Measurements from ENCODE around the gene HMOX1. TPM values are rescaled to one million over a fixed set of nuclear protein-coding genes. Genes with fewer than 3 reads are reported as not detected.
A peak's percentile ranks its signal among the peaks of the same experiment; 100 is the strongest.

Gene HMOX1
- total and polyA plus RNA-seq, 2 of the 8 experiments (the other 6 are each of a cell fraction or from before 2014, with no cell fraction given) = 25.0 to 41.6 TPM

DNA sequence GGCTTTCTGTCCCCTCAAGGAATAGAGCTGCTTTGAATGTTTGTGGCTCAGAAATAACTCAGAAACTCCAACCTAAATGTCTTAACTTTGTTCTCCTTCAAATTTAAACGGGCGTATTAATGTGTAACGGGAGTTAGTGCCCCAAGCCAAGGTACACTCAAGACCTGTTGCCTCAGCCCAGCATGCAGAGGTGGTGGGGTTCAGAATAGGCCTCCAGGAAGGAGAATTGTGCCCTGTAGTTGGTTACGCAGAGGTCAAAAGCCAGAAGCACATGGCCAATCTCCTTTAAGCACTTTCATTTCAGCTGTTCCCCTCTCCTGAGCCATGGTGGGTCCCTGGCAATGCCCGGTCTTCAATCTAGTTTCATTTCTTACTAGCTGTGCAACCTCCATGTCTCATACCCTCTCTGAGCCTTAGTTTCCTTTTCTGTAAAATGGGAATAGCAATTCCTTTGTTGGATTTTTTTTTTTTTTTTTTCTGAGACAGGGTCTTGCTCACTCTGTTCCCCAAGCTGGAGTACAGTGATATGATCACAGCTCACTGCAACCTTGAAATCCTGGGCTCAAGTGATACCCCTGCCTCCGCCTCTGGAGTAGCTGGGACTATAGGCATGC is 4.2 kb downstream of the HMOX1 start:
- Histone ChIP-seq H3K9ac (replicated peaks in 1 of 4; ENCODE audit: extremely low read depth in 1 of 4, low read depth in 3 of 4, low read length in 3 of 4) (no peak overlapping the region), H3K4me3 (ENCODE audit: extremely low read depth in 1 of 4, insufficient read depth in 2 of 4, low read depth in 3 of 4, low read length in 4 of 4) (no peak overlapping the region), H3K79me1 (ENCODE audit: low read depth, low read length) (peaks cover 2% of the 10 kb centered on the region; the same call in 1 of the 2 replicates), H3K23ac (ENCODE audit: insufficient read length) (no peak overlapping the region), H3K14ac (ENCODE audit: insufficient read length) (no peak overlapping the region), H2BK5ac (ENCODE audit: low read depth, low read length) (no peak overlapping the region; the same call in 1 of the 2 replicates), H4K20me1 (replicated peaks in 1 of 2; ENCODE audit: control insufficient read depth in 1 of 2, insufficient read depth in 2 of 2, low read length in 2 of 2) (no peaks in the 10 kb centered on the region), H2AFZ (ENCODE audit: low read length) (no peak overlapping the region), H3K9me3 (ENCODE audit: insufficient read depth in 2 of 2, low read depth in 1 of 2, low read length in 1 of 2) (no peaks in the 10 kb centered on the region), H2BK120ac (replicated peaks; ENCODE audit: low read depth, low read length) (no peak overlapping the region), H3K27ac (ENCODE audit: low read depth, low read length) (no peak overlapping the region), H3K4me1 (replicated peaks in 1 of 4; ENCODE audit: control insufficient read depth in 3 of 4, insufficient read depth in 4 of 4, low read length in 3 of 4) (peaks cover 3 to 13% (median 10%) of the 10 kb centered on the region in 4 experiments), H2AK5ac (ENCODE audit: low read depth, low read length) (no peak overlapping the region), H4K91ac (replicated peaks; ENCODE audit: insufficient read length, low read length) (no peak overlapping the region), H3K27me3 (replicated peaks in 1 of 4; ENCODE audit: control insufficient read depth in 3 of 4, extremely low read depth in 1 of 4, insufficient read depth in 3 of 4, low read length in 3 of 4) (no peaks in the 10 kb centered on the region; a peak in 1 of 7 replicates), H3K18ac (ENCODE audit: extremely low read depth, low read length) (no peak overlapping the region), H2BK20ac (ENCODE audit: low read length) (no peak overlapping the region), H3K36me3 (ENCODE audit: control insufficient read depth in 2 of 4, insufficient read depth in 4 of 4, low read length in 3 of 4) (peaks cover 0 to 13% (median 2%) of the 10 kb centered on the region in 4 experiments; a peak in 2 of 8 replicates), H2BK15ac (ENCODE audit: low read length) (no peak overlapping the region), H4K5ac (ENCODE audit: insufficient read length, low read depth, low read length) (no peak overlapping the region), H3K79me2 (ENCODE audit: control insufficient read depth in 1 of 2, insufficient read depth in 2 of 2, low read length in 2 of 2) (peaks cover 0 to 4% of the 10 kb centered on the region in 2 experiments; a peak in 1 of 4 replicates), H2BK12ac (ENCODE audit: low read depth, low read length) (no peak overlapping the region), H3K23me2 (ENCODE audit: low read depth, low read length) (peaks cover 6% of the 10 kb centered on the region; the same call in 1 of the 2 replicates), H4K8ac (ENCODE audit: extremely low read depth, insufficient read depth, low read length) (peak overlapping the region; percentile 74; the same call in 1 of the 2 replicates), H3K56ac (replicated peaks; ENCODE audit: insufficient read length, low read depth, low read length) (no peak overlapping the region), H3K4ac (replicated peaks; ENCODE audit: insufficient read length, low read depth, low read length) (no peak overlapping the region), H3K4me2 (ENCODE audit: insufficient read depth in 1 of 2, low read depth in 2 of 2, low read length in 2 of 2) (no peak overlapping the region)
- DNase-seq (ENCODE audit: low read depth in 1 of 2, low spot score in 2 of 2) (no peak), FAIRE-seq (no peak)
- WGBS, 2 experiments (ENCODE audit: extremely low coverage in 1 of 2, insufficient coverage in 1 of 2, insufficient read length in 1 of 2, insufficient replicate concordance in 2 of 2, low coverage in 1 of 2, low lambda C conversion rate in 2 of 2, missing lambda C conversion rate in 1 of 2) = 97% methylated on average over 5 of the region's 6 CpGs; no CpG with 5 or more reads in 1 of the 2 experiments
- ChIA-PET CTCF (ENCODE audit: partially characterized antibody) (interaction anchor here (0.6 to 6.4 kb wide), 3 partner anchors 13 to 1233 kb away, joined by 4 to 39 read pairs (median 9); no protein-coding TSS in a partner anchor), POLR2A (ENCODE audit: partially characterized antibody) (interaction anchor here (1.6 to 57.4 kb wide), 2 partner anchors 9 to 30 kb away, joined by 5 to 1995 read pairs; partner anchors contain the start of gene MCM5)
- TF ChIP-seq RXRA (IDR thresholded peaks at IDR 0.05; ENCODE audit: insufficient read depth, low read depth, low read length) (no peak), CEBPB (IDR thresholded peaks at IDR 0.05; ENCODE audit: low read depth, low read length) (no peak), BRCA1 (IDR thresholded peaks at IDR 0.05; ENCODE audit: low read depth, low read length) (no peak), PHF8 (conservative IDR thresholded peaks at IDR 0.05; ENCODE audit: low read depth, low read length) (no peak), EGR1 (IDR thresholded peaks at IDR 0.05; ENCODE audit: borderline replicate concordance, low read depth, low read length) (no peak), POLR2A (IDR thresholded peaks at IDR 0.05; ENCODE audit: control extremely low read depth in 1 of 2, low read depth in 2 of 2, low read length in 2 of 2) (no peak), HDAC2 (IDR thresholded peaks at IDR 0.05; ENCODE audit: borderline replicate concordance in 1 of 2, low read depth in 2 of 2, low read length in 2 of 2) (no peak), NRF1 (IDR thresholded peaks at IDR 0.05; ENCODE audit: low read depth, low read length) (no peak)
- TF ChIP-seq, protein P1, sequence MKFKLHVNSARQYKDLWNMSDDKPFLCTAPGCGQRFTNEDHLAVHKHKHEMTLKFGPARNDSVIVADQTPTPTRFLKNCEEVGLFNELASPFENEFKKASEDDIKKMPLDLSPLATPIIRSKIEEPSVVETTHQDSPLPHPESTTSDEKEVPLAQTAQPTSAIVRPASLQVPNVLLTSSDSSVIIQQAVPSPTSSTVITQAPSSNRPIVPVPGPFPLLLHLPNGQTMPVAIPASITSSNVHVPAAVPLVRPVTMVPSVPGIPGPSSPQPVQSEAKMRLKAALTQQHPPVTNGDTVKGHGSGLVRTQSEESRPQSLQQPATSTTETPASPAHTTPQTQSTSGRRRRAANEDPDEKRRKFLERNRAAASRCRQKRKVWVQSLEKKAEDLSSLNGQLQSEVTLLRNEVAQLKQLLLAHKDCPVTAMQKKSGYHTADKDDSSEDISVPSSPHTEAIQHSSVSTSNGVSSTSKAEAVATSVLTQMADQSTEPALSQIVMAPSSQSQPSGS (IDR thresholded peaks at IDR 0.05; ENCODE audit: low read length) = no peak
- TF ChIP-seq, protein P2, sequence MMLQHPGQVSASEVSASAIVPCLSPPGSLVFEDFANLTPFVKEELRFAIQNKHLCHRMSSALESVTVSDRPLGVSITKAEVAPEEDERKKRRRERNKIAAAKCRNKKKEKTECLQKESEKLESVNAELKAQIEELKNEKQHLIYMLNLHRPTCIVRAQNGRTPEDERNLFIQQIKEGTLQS (IDR thresholded peaks at IDR 0.05; ENCODE audit: insufficient read depth, low read depth, low read length) = no peak
